Activated CD8-positive, alpha-beta memory T cell treated with anti-CD3 and anti-CD28 coated beads, Interleukin-2, amount 50 U/mL, for 1 hour (primary cell): ENCODE results near the gene OSBPL7.

Experiments used
- DNase-seq: peaks from one replicate; pipeline ENCODE4 v3.0.0-alpha.2; 2020; ENCODE audit errors: extremely low read depth

The OSBPL7 gene, protein sequence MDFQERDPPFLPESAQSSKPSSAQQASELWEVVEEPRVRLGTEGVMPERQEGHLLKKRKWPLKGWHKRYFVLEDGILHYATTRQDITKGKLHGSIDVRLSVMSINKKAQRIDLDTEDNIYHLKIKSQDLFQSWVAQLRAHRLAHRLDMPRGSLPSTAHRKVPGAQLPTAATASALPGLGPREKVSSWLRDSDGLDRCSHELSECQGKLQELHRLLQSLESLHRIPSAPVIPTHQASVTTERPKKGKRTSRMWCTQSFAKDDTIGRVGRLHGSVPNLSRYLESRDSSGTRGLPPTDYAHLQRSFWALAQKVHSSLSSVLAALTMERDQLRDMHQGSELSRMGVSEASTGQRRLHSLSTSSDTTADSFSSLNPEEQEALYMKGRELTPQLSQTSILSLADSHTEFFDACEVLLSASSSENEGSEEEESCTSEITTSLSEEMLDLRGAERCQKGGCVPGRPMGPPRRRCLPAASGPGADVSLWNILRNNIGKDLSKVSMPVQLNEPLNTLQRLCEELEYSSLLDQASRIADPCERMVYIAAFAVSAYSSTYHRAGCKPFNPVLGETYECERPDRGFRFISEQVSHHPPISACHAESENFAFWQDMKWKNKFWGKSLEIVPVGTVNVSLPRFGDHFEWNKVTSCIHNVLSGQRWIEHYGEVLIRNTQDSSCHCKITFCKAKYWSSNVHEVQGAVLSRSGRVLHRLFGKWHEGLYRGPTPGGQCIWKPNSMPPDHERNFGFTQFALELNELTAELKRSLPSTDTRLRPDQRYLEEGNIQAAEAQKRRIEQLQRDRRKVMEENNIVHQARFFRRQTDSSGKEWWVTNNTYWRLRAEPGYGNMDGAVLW

DNA sequence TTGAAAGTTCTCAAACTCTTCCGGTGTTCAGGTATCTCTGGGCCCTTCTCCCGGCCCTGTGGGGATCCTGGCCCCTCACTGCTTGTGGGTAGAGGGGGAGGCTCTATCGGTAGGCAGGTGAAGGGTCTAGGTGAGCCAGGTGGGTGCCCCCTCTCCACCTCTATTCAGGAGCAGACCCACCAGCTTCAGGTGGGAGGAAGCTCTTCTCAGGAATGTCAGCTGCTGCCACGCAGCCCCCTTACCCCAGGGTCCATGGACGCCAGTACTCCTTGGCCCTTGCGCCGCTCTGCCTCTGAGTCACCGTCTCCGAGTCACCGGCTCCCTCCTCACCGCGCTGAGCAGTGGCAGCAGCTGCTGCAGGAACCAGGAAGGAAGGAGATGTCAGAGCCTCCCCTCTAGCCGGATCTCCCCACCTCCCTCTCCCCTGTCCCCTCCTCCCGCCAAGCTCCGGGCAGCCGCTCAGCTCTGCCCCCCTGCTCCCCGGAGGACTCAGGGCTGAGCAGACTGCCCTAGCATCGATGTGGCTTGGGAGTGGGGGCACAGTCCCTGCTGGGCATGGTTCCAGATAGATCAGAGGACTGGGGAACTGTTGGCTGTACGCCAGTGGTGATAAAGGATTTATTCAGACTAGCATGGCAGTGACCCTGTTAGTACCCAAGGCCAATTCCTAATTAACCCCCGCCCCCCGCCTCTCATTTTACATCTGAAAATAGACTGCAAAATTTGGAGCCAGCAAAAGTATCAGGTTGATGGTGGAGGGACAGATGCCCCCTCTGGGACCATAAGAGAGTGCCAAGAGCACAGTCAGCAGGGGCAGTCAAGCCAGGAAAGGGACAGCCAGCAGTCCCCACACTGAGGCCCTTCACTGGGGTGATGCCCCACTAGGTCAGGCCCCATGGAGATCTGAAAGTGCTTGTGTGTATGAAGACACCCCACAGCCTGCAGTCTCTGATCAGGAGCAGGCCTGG is at the start of gene OSBPL7:
Gene OSBPL7 (minus strand): TSS at position 371 of the 968 bp plus-strand sequence. CDS start 1,516 bp downstream, outside the sequence.
- DNase-seq = peak; percentile 59

DNA sequence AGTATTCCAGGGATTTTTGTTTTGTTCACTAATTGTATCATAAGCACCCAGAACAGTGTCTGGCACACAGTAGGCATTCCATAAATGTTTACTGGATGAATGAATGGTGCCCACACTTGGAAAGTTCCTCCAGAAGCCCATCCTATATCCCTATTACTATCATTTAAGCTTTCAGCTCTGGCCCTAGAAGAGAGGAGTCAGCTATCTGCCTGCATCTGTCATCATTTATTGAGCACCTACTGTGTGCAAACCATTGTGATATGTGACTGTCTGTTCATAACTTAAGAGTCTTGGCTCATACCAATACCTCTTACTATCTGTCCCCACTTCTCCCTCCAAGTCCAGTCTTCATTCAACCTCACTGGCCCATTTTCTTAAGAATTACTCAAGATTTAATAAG is 49.5 kb upstream of the OSBPL7 start:
- DNase-seq = no peak

GRCh38 chr17:47870056-47870455 is 48.5 kb upstream of the OSBPL7 start:
- no peak for DNase-seq

DNA sequence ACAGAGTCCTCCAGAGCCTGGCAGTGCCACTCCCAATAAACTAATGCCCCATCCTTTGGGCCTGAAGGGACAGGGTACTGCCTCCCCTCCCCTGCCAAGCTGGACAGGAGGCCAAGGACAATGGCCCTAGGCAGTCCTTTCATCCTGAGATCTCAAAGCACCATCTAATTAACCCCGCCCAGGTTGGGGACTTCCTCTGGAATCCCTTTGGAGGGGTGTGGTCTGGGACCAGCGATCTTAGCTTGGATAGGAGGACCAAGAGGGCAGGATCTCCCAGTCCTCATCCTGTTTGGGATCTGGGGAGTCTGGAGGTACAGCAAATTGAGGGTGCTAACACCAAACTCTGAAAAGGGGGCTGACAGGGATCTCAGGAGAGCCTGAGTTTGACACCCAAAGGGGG is 47.5 kb upstream of the OSBPL7 start:
- no peak for DNase-seq

DNA sequence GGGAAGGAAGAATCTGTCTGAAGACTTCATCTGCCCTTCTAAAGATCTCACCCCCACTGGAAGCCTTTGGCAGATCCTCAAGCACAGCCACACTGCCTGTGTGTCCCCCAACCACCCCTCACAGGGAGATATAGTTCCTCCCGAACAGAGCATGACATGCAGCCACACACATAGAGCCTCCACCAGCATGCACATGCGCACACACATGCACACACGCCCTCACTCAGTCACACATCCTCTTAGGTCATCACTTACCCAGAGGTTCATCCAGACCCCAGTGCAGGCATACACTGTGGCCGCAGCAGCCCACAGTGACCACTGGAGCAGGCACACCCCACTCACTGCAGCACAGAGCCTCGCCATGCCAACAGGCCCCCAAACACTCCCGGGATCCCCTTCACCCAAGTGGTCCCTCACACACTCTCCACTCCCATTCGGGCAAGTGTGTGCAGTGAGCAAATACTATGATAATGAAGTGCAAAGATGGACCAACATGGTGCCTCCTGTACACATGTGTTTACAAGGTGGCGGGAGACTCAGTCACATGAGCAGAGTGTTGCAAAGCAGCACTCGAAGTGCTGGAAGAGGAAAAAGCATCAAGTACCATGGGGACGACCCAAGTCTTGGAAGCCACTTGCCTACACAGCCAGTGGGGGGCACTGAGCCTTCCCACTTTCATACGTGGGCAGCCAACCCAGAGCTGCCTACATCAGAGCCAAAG is 46.4 kb upstream of the OSBPL7 start:
- no peak for DNase-seq

GRCh38 chr17:47866941-47867340 is 45.3 kb upstream of the OSBPL7 start:
- DNase-seq = no peak

- DNase-seq = no peak
Measured at GRCh38 chr17:47864791-47865216, 43.2 kb upstream of the OSBPL7 start.

DNA sequence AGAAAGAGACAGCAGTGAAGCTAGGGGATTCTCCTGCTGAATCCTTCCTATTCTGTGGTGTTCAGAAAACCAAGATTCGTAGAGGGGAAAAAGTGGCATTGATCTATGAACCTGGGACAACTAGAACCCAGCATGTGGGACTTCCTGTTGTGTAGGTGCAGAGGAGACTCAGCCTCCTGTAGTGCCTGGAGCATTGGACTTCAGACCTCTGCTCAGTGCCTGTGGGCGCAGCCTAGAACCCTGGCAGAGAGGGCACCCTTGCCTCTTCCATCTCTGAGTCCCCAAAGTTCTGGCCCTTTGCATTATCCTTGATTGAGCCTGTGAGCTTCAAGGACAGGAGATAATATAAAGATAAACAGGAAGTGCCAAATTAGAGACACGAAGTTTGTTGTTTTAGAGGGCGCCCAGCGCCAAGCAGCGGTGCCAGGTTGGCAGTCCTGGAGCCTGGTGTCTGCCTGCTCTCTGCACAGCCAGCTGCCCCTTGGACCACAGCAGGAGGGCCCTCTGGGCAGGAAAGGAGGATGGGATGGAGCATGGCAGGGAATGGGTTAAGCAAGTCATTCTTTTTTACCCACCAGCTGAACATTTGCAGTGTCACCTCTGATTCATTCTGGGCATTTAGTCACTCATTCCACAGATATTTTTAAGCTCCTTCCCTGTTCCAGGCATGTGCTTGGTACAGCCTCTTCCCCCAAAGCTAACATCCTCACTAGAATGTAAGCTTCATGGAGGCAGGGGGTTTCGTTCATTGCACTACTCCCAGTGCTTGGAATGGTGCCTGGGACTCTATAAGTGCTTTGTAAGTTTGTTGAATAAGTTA is 41.2 kb upstream of the OSBPL7 start:
- DNase-seq = no peak

- no peak for DNase-seq
Measured at GRCh38 chr17:47860386-47860785, 38.8 kb upstream of the OSBPL7 start.

GRCh38 chr17:47857551-47858455 is 36.2 kb upstream of the OSBPL7 start:
- no peak for DNase-seq

DNA sequence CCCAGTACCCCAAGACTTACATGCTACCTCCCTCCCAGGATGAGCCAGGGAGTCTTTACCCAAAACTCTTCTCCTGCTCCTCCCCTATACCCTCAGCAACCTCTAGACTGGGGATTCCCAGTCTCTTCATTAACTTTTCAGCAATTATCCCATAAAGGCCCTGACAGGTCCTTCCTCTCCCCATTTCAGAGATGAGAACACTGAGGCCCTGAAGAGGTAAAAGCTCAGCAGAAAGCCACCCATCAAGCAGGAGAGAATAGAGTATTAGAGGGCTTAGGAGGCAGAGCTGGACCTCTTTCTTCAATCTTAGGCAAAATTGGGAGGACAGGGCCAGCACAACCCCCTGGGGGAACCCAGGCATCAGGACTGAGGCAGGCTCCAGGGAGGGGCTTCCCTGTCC is 35.2 kb upstream of the OSBPL7 start:
- no peak for DNase-seq

DNA sequence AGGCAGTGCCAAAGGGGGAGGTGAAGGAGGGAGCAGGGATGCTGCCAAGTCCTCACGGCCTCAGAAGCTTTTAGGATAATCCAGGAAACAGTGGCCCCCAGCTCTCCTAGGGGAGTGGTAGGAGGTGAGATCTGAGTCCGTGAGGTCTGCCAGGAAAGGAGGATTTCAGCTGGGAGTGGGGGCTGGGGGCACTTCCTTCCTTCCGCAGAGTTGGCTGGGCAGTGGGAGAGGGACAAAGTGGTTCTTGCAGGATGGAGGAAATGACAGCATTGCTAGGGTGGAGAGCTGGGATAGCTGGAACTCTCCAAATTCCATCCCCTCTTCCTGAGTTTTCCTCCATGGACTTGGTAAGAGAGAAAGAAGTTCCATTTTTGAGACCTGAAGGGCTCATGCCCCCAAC is 34.1 kb upstream of the OSBPL7 start:
- DNase-seq = no peak

- DNase-seq = no peak
Measured at GRCh38 chr17:47853616-47854015, 32.0 kb upstream of the OSBPL7 start.

- no peak for DNase-seq
Measured at GRCh38 chr17:47852113-47852949, 30.7 kb upstream of the OSBPL7 start.

DNA sequence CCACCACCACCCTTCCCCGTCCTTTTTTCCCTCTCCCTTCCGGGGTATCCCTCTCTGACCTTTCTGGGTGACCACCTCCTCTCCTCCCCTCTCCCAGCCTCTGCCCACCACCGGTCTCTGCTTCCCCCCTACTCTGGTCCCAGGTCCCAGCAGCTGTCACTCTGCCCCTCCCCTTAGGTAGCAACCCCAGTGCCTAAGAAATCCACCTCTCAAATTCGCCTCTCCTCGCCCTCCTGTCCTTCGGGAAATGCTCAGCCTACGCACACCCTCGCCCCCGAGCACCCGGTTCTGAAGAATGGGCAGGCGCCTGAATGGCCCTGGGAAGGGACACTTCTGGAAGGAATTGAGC is 30.1 kb upstream of the OSBPL7 start:
- DNase-seq = no peak

DNA sequence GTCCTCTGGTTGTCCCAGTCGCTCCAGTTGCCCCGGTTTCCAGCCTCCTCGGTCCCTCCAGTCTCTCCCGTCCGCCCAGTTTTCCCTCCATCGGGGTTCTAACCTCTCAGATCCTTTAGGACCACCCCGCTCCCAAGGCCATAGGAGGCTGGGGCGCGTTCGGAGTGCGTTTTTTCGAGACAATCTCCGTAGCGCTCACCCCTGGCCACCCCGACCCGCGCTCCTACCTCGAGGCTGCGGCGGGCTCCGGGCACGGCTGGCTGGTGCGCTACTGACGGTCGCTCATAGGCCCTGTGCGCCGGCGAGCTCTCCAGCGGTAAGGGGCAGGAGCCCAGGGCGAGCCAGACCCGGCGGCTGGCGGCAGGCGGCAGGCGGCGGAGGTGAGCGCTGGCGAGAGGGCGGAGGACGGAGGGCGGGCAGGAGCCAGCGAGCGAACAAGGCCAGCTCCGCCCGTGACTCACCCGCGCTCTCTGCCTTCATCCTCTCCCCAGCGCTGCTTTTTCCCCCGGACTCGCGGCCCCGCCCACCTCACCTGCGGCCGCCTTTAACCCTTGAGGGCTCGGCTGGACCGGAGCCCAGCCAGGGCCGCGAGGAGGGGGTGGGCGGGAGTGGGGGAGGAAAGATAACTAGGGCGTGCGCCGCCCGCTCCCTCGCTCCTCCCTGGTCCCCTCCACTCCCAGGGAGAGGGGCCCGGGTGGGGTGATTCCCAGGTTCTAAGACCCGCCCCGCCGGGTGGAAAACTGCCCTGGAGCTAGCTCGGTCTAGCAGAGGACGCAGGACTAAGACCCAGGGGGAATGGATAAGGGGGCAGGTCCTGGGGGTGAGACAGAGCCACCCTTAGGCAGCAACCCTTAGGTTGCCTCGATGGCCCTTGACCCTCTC is 29.3 kb upstream of the OSBPL7 start, which contains the start of gene SP6:
Gene SP6 (minus strand): TSS at position 472 of the 882 bp plus-strand sequence. CDS start 2,734 bp downstream, outside the sequence.
- peak; percentile 52 for DNase-seq

DNA sequence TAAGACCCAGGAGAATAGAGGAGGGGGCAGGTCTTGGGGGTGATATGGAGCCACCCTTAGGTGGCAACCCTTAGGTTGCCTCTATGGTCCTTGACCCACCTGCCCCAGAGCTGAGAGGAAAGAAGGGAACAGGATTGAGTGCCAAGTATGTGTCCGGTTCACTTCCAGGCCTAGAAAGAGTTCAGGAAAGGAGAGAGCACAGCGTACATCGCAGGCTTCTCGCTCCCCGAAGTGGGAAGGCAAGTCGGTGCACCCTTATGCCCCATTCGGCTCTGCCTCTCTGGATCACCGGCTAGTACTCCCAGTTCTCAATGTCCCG is 28.7 kb upstream of the OSBPL7 start:
- no peak for DNase-seq
